WI38 (cell line): Measurements from ENCODE around the gene VSIG10.

ENCODE experiments used
- H3K4me3 ChIP-seq: 2 replicates; pipeline ENCODE4 v1.5.1; 2011; ENCODE audit warnings: low read depth, mild to moderate bottlenecking, control low read depth, low read length
- CTCF ChIP-seq: IDR thresholded peaks from 2 replicates; pipeline ENCODE4 v1.5.1; 2012; ENCODE audit warnings: low read depth, mild to moderate bottlenecking, control low read depth, low read length

The VSIG10 gene

GRCh38 chr12:118065380-118065779, 38.4 kb downstream of the VSIG10 start:
- TF ChIP-seq CTCF, result no peak

GRCh38 chr12:118064608-118065007, 39.2 kb downstream of the VSIG10 start:
- H3K4me3 ChIP-seq, result no peak overlapping the region
- TF ChIP-seq CTCF, result no peak

More at GRCh38 chr12:118065380-118065779, 38.4 kb downstream of the VSIG10 start:
- H3K4me3 ChIP-seq, result no peak overlapping the region

- H3K4me3 ChIP-seq, result no peak overlapping the region
Measured at GRCh38 chr12:118063576-118064391, 40.0 kb downstream of the VSIG10 start.

GRCh38 chr12:118061873-118062843, 41.7 kb downstream of the VSIG10 start:
- no peak for TF ChIP-seq CTCF

More at GRCh38 chr12:118063576-118064391, 40.0 kb downstream of the VSIG10 start:
- no peak for TF ChIP-seq CTCF

GRCh38 chr12:118061011-118061872, 42.6 kb downstream of the VSIG10 start, which contains the start of gene WSB2:
TSS of gene WSB2 (minus strand) at chr12:118061179. CDS start at chr12:118061048, 131 bp downstream.
- no peak for TF ChIP-seq CTCF
- peak within 1 kb of the TSS; percentile 90 for H3K4me3 ChIP-seq

More at GRCh38 chr12:118061873-118062843, 41.7 kb downstream of the VSIG10 start:
- H3K4me3 ChIP-seq, result peak overlapping the region; percentile 90

- no peak for TF ChIP-seq CTCF
- peak overlapping the region; percentile 90 for H3K4me3 ChIP-seq
Measured at GRCh38 chr12:118060301-118061010, 43.4 kb downstream of the VSIG10 start.
